A673 (cell line): ENCODE measurements around the gene ZNF684.

Experiments used
- EZH2 ChIP-seq: fragments of 200-600 bp; sonication (generic); IDR thresholded peaks from 2 replicates; pipeline ENCODE4 v1.6.1; 2017; ENCODE audit warnings: borderline replicate concordance, low read depth, mild to moderate bottlenecking, mixed read lengths, antibody characterized with exemption, low read length; ENCODE audit not compliant: poor library complexity, severe bottlenecking
- TF ChIP-seq, protein P1 (sequence below): fragments of 300-800, 200-600 bp; sonication (generic); conservative IDR thresholded peaks from 2 replicates; pipeline ENCODE4 v1.5.1; 2017; ENCODE audit warnings: low read depth, mild to moderate bottlenecking, antibody characterized with exemption, low read length, moderate library complexity, mixed read lengths

DNA sequence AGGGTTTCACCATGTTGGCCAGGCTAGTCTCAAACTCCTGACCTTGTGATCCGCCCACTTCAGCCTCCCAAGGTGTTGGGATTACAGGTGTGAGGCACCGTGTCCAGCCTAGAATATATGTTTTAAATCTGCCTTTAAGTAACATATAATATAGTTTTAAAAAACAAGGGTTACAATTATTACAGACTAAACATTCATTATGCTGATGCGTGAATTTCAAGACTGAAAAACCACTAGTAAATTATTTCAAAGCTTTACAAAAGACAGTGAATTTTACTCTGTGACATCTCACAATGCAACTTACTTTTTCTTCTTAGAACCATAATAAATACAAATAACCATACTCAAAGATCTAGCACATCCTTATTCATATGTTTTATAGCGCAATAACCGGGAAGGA lies 24.7 kb downstream of the ZNF684 start:
- TF ChIP-seq, protein P1, sequence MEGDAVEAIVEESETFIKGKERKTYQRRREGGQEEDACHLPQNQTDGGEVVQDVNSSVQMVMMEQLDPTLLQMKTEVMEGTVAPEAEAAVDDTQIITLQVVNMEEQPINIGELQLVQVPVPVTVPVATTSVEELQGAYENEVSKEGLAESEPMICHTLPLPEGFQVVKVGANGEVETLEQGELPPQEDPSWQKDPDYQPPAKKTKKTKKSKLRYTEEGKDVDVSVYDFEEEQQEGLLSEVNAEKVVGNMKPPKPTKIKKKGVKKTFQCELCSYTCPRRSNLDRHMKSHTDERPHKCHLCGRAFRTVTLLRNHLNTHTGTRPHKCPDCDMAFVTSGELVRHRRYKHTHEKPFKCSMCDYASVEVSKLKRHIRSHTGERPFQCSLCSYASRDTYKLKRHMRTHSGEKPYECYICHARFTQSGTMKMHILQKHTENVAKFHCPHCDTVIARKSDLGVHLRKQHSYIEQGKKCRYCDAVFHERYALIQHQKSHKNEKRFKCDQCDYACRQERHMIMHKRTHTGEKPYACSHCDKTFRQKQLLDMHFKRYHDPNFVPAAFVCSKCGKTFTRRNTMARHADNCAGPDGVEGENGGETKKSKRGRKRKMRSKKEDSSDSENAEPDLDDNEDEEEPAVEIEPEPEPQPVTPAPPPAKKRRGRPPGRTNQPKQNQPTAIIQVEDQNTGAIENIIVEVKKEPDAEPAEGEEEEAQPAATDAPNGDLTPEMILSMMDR = no peak
- TF ChIP-seq EZH2 = no peak
